HepG2 (cell line): ENCODE data around the gene TROAP. TPM values are rescaled to one million over a fixed set of nuclear protein-coding genes. Genes with fewer than 3 reads are reported as not detected.

Source experiments
- ATF4 ChIP-seq, 2 experiments: fragments of 450-650 bp in 1 of 2; sonication (generic) in 1 of 2; formaldehyde crosslinking; IDR thresholded peaks; 2 replicates each; pipeline versions ENCODE4 v1.5.0 to v1.8.0; 2020 to 2022; ENCODE audit warnings: mild to moderate bottlenecking in 1 of 2, missing genetic modification reagents in 1 of 2
- DMAP1 ChIP-seq: IDR thresholded peaks from 2 replicates; pipeline ENCODE4 v1.6.1; 2016
- E2F2 ChIP-seq: sonication (generic); formaldehyde crosslinking; IDR thresholded peaks from 2 replicates; pipeline ENCODE4 v1.4.0; 2020; ENCODE audit warnings: missing genetic modification reagents, borderline replicate concordance
- FOXA1 ChIP-seq, 2 experiments: fragments of 450-650 bp in 1 of 2; sonication (generic) in 1 of 2; formaldehyde crosslinking in 1 of 2; IDR thresholded peaks; 2 replicates each; pipeline versions ENCODE4 v1.4.0 to v1.6.1; 2016 to 2020; ENCODE audit warnings: missing genetic modification reagents in 1 of 2
- IKZF1 ChIP-seq: fragments of 450-650 bp; IDR thresholded peaks from 2 replicates; pipeline ENCODE4 v1.7.1; 2016
- LCORL ChIP-seq, 2 experiments: fragments of 450-650 bp in 1 of 2; sonication (generic) in 1 of 2; formaldehyde crosslinking in 1 of 2; IDR thresholded peaks; 2 replicates each; pipeline versions ENCODE4 v1.5.0 to v1.6.1; 2017 to 2020; ENCODE audit warnings: antibody characterized with exemption in 1 of 2, missing genetic modification reagents in 1 of 2
- MAFG ChIP-seq: sonication (generic); formaldehyde crosslinking; IDR thresholded peaks from 2 replicates; pipeline ENCODE4 v1.5.1; 2020; ENCODE audit warnings: mild to moderate bottlenecking, missing genetic modification reagents
- MED8 ChIP-seq: sonication (generic); formaldehyde crosslinking; IDR thresholded peaks from 2 replicates; pipeline ENCODE4 v1.8.1; 2023; ENCODE audit warnings: mild to moderate bottlenecking, missing genetic modification reagents; ENCODE audit not compliant: insufficient replicate concordance
- POLR2AphosphoS5 ChIP-seq: IDR thresholded peaks from 2 replicates; pipeline ENCODE4 v1.6.1; 2012; ENCODE audit warnings: low read depth, low read length
- RARA ChIP-seq: IDR thresholded peaks from 2 replicates; pipeline ENCODE4 v1.6.1; 2016; ENCODE audit warnings: missing genetic modification reagents, missing compliant biosample characterization
- SAP130 ChIP-seq: IDR thresholded peaks from 2 replicates; pipeline ENCODE4 v1.6.1; 2016; ENCODE audit warnings: low read depth
- TCF7L2 ChIP-seq: IDR thresholded peaks from 2 replicates; pipeline ENCODE4 v1.6.1; 2011; ENCODE audit warnings: mild to moderate bottlenecking, low read depth, low read length, moderate library complexity
- ZFP41 ChIP-seq: sonication (generic); formaldehyde crosslinking; IDR thresholded peaks from 2 replicates; pipeline ENCODE4 v1.4.0; 2020; ENCODE audit warnings: mild to moderate bottlenecking, missing genetic modification reagents, borderline replicate concordance
- ZNF251 ChIP-seq: sonication (generic); formaldehyde crosslinking; IDR thresholded peaks from 2 replicates; pipeline ENCODE4 v1.9.0; 2021; ENCODE audit warnings: mild to moderate bottlenecking, missing genetic modification reagents
- ZNF30 ChIP-seq: sonication (generic); formaldehyde crosslinking; IDR thresholded peaks from 2 replicates; pipeline ENCODE4 v1.5.0; 2020; ENCODE audit warnings: mild to moderate bottlenecking, missing genetic modification reagents
- ZNF644 ChIP-seq: IDR thresholded peaks from 2 replicates; pipeline ENCODE4 v1.6.1; 2016; ENCODE audit warnings: low read depth
- ZSCAN12 ChIP-seq: sonication (generic); formaldehyde crosslinking; IDR thresholded peaks from 2 replicates; pipeline ENCODE4 v1.9.0; 2021; ENCODE audit warnings: mild to moderate bottlenecking, missing genetic modification reagents
- polyA plus RNA-seq, 8 experiments: library from polyadenylated mRNA; depleted of rRNA in 3 of 8; stranded (reverse) in 7 of 8; unstranded in 1 of 8; fragments of >200 nt; fragmentation: Illumina TruSeq in 4 of 8; extraction: Trizol in 4 of 8; gene quantifications; 2 replicates each; pipeline versions ENCODE4 v1.2.1 to v1.2.3, GENCODE V29; 2011 to 2016; ENCODE audit warnings: low read depth in 4 of 8, missing spikeins in 1 of 8, mixed read lengths in 1 of 8; ENCODE audit not compliant: insufficient read depth in 1 of 8
- total RNA-seq, 5 experiments: library from RNA; depleted of rRNA; stranded (reverse); fragments of >200 nt; fragmentation: Illumina TruSeq; extraction: Trizol; gene quantifications; 2 replicates each; pipeline ENCODE4 v1.2.3, GENCODE V29; 2016; ENCODE audit warnings: low read depth in 1 of 5
- TF ChIP-seq, protein P1 (sequence below): sonication (generic); formaldehyde crosslinking; IDR thresholded peaks from 2 replicates; pipeline ENCODE4 v1.5.0; 2020; ENCODE audit warnings: missing genetic modification reagents, mild to moderate bottlenecking, borderline replicate concordance
- TF ChIP-seq, protein P2 (sequence below): sonication (generic); formaldehyde crosslinking; IDR thresholded peaks from 2 replicates; pipeline ENCODE4 v1.4.0; 2020; ENCODE audit warnings: mild to moderate bottlenecking, missing genetic modification reagents
- TF ChIP-seq, protein P3 (sequence below): IDR thresholded peaks from 2 replicates; pipeline ENCODE4 v1.6.1; 2012; ENCODE audit warnings: inconsistent platforms
- TF ChIP-seq, protein P4 (sequence below): sonication (generic); formaldehyde crosslinking; IDR thresholded peaks from 2 replicates; pipeline ENCODE4 v1.5.1; 2020; ENCODE audit warnings: missing genetic modification reagents, mild to moderate bottlenecking, borderline replicate concordance

The TROAP gene
- total and polyA plus RNA-seq, 2 of the 13 experiments (the other 11 are each of a cell fraction or from before 2014, with no cell fraction given): 22.5 to 30.9 TPM

DNA sequence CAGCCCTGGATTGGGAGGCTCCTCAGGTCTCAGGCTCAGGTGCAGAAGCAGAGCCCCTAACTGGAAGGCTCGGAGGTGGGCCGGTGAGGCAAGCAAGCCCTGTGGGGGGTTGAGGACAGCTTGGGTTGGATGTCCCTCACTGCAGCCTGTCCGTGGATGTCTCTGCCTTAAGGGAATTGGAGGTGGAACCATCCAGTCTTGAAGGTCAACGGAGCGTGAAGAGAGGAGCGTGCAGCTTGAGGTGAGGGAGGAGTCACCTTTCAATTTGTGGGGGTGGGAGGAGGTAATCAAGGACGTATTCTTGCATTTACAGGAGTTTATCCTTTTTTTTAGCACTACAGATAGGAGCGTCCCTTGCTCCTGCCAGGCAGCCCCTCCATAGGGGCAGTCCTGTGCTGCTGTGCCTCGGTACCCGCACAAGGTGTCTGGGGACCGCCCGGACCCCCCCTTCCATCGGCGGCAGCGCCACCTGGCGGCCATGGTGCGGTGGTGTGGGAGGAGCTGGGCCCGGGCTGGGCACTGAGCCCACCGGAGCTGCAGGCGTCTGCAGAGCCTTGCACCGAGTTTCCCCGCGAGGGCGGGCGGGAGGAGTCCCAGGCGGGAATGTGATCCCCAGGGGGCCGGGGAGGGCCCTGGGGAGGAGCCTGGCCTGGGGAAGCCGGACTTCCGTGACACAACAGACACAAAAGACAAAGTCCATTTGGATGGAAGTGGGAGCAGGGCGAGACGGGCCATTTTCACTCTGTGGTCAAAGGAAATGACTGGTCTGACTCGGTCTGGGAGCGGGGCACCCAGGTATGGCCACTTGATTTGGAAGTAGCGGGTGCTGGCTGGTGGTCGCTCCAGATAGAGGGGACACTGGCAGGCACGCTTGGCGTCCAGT is 24.5 kb downstream of the TROAP start (continued):
- TF ChIP-seq E2F2 (peak; percentile 80; the same call in 1 of the 2 replicates), SAP130 (CRISPR knock-in tag) (peak; percentile 93), POLR2AphosphoS5 (peak; percentile 95), TCF7L2 (no peak), IKZF1 (no peak), MED8 (CRISPR knock-in tag) (peak; percentile 15), ZNF251 (CRISPR knock-in tag) (no peak), ZNF30 (0 out of 2 replicates have a peak, but pooled peaks have one; percentile 23), ZNF644 (CRISPR knock-in tag) (peak; percentile 72), LCORL (IDR thresholded peaks at IDR 0.05) (no peak), LCORL (CRISPR knock-in tag; IDR thresholded peaks at IDR 0.05) (peak; percentile 97), RARA (CRISPR knock-in tag) (peak; percentile 66), ZFP41 (CRISPR knock-in tag) (0 out of 2 replicates have a peak, but pooled peaks have one; percentile 71), DMAP1 (CRISPR knock-in tag) (peak; percentile 86), MAFG (no peak), ATF4 (CRISPR knock-in tag; IDR thresholded peaks at IDR 0.05) (no peak), ZSCAN12 (CRISPR knock-in tag) (peak; percentile 64), FOXA1 (IDR thresholded peaks at IDR 0.05) (no peak), FOXA1 (CRISPR knock-in tag; IDR thresholded peaks at IDR 0.05) (0 out of 2 replicates have a peak, but pooled peaks have one; percentile 16)
- TF ChIP-seq, protein P1, sequence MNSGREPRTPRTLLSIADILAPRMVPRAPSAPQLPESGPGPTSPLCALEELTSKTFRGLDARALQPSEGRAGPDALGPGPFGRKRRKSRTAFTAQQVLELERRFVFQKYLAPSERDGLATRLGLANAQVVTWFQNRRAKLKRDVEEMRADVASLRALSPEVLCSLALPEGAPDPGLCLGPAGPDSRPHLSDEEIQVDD (CRISPR knock-in tag): no peak
- TF ChIP-seq, protein P2, sequence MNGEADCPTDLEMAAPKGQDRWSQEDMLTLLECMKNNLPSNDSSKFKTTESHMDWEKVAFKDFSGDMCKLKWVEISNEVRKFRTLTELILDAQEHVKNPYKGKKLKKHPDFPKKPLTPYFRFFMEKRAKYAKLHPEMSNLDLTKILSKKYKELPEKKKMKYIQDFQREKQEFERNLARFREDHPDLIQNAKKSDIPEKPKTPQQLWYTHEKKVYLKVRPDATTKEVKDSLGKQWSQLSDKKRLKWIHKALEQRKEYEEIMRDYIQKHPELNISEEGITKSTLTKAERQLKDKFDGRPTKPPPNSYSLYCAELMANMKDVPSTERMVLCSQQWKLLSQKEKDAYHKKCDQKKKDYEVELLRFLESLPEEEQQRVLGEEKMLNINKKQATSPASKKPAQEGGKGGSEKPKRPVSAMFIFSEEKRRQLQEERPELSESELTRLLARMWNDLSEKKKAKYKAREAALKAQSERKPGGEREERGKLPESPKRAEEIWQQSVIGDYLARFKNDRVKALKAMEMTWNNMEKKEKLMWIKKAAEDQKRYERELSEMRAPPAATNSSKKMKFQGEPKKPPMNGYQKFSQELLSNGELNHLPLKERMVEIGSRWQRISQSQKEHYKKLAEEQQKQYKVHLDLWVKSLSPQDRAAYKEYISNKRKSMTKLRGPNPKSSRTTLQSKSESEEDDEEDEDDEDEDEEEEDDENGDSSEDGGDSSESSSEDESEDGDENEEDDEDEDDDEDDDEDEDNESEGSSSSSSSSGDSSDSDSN: peak; percentile 99
- TF ChIP-seq, protein P3, sequence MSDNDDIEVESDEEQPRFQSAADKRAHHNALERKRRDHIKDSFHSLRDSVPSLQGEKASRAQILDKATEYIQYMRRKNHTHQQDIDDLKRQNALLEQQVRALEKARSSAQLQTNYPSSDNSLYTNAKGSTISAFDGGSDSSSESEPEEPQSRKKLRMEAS: peak; percentile 79; the same call in 1 of the 2 replicates
- TF ChIP-seq, protein P4, sequence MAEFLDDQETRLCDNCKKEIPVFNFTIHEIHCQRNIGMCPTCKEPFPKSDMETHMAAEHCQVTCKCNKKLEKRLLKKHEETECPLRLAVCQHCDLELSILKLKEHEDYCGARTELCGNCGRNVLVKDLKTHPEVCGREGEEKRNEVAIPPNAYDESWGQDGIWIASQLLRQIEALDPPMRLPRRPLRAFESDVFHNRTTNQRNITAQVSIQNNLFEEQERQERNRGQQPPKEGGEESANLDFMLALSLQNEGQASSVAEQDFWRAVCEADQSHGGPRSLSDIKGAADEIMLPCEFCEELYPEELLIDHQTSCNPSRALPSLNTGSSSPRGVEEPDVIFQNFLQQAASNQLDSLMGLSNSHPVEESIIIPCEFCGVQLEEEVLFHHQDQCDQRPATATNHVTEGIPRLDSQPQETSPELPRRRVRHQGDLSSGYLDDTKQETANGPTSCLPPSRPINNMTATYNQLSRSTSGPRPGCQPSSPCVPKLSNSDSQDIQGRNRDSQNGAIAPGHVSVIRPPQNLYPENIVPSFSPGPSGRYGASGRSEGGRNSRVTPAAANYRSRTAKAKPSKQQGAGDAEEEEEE: no peak
